SJSA1 (cell line): ENCODE results near the gene PIK3R3. TPM values are rescaled to one million over a fixed set of nuclear protein-coding genes. Genes with fewer than 3 reads are reported as not detected.

Source experiments
- DNase-seq, 2 experiments: peaks; one replicate each; pipeline ENCODE4 v3.0.0-alpha.2; 2015 to 2020; ENCODE audit warnings: low spot score in 2 of 2, low read depth in 1 of 2
- H3K27ac ChIP-seq: fragments of 250-450 bp; sonication (Bioruptor Pico); 2 replicates; pipeline ENCODE4 v1.5.1; 2020; ENCODE audit warnings: mild to moderate bottlenecking, moderate library complexity
- H3K27me3 ChIP-seq: fragments of 250-450 bp; sonication (Bioruptor Pico); replicated peaks from 2 replicates; pipeline ENCODE4 v1.5.1; 2020; ENCODE audit warnings: mild to moderate bottlenecking, moderate library complexity
- H3K36me3 ChIP-seq: fragments of 250-450 bp; sonication (Bioruptor Pico); 2 replicates; pipeline ENCODE4 v1.5.1; 2020; ENCODE audit warnings: mild to moderate bottlenecking
- H3K4me1 ChIP-seq: fragments of 250-450 bp; sonication (Bioruptor Pico); replicated peaks from 2 replicates; pipeline ENCODE4 v1.6.1; 2021; ENCODE audit warnings: mild to moderate bottlenecking
- H3K4me3 ChIP-seq: fragments of 250-450 bp; sonication (Bioruptor Pico); 2 replicates; pipeline ENCODE4 v1.5.1; 2020; ENCODE audit warnings: mild to moderate bottlenecking
- H3K9me3 ChIP-seq: fragments of 250-450 bp; sonication (Bioruptor Pico); replicated peaks from 2 replicates; pipeline ENCODE4 v1.5.1; 2020; ENCODE audit warnings: mild to moderate bottlenecking
- total RNA-seq: library from RNA; depleted of rRNA; stranded (reverse); fragments of >200 nt; shearing (Covaris generic); gene quantifications from 2 replicates; pipeline ENCODE4 v1.2.3, GENCODE V29; 2014; rRNA removed

Gene PIK3R3
- total RNA-seq, 1 experiment from 2014 or later: 15.2 TPM

GRCh38 chr1:46004492-46004891, 127.9 kb downstream of the PIK3R3 start:
- DNase-seq: no peak
- Histone ChIP-seq H3K4me1 (no peaks in the 10 kb centered on the region), H3K27ac (no peak overlapping the region), H3K27me3 (no peaks in the 10 kb centered on the region), H3K4me3 (no peak overlapping the region), H3K9me3 (0 out of 2 replicates have a peak, but pooled peaks cover 2% of the 10 kb centered on the region), H3K36me3 (peaks cover 52% of the 10 kb centered on the region)

GRCh38 chr1:46003315-46003714, 129.1 kb downstream of the PIK3R3 start:
- H3K4me3 ChIP-seq: no peak overlapping the region
- no peaks in the 10 kb centered on the region for H3K4me1 ChIP-seq
- DNase-seq: no peak
- H3K27me3 ChIP-seq: no peaks in the 10 kb centered on the region
- H3K27ac ChIP-seq: no peak overlapping the region
- peaks cover 46% of the 10 kb centered on the region for H3K36me3 ChIP-seq
- H3K9me3 ChIP-seq: 0 out of 2 replicates have a peak, but pooled peaks cover 2% of the 10 kb centered on the region

- Histone ChIP-seq H3K27me3 (no peaks in the 10 kb centered on the region), H3K4me3 (no peak overlapping the region), H3K9me3 (0 out of 2 replicates have a peak, but pooled peaks cover 2% of the 10 kb centered on the region), H3K4me1 (no peaks in the 10 kb centered on the region), H3K36me3 (peaks cover 41% of the 10 kb centered on the region), H3K27ac (no peak overlapping the region)
- no peak for DNase-seq
Measured at GRCh38 chr1:46002551-46003150, 129.8 kb downstream of the PIK3R3 start.

- 0 out of 2 replicates have a peak, but pooled peaks cover 2% of the 10 kb centered on the region for H3K9me3 ChIP-seq
Measured at GRCh38 chr1:46001081-46001785, 131.2 kb downstream of the PIK3R3 start.

GRCh38 chr1:45999507-45999906, 132.9 kb downstream of the PIK3R3 start:
- H3K4me1 ChIP-seq: peaks cover 11% of the 10 kb centered on the region
- DNase-seq: no peak
- H3K36me3 ChIP-seq: peaks cover 25% of the 10 kb centered on the region
- H3K27ac ChIP-seq: no peak overlapping the region
- H3K9me3 ChIP-seq: no peaks in the 10 kb centered on the region
- no peaks in the 10 kb centered on the region for H3K27me3 ChIP-seq
- no peak overlapping the region for H3K4me3 ChIP-seq

More at GRCh38 chr1:46001081-46001785, 131.2 kb downstream of the PIK3R3 start:
- Histone ChIP-seq H3K4me1 (no peaks in the 10 kb centered on the region), H3K4me3 (no peak overlapping the region), H3K36me3 (peaks cover 27% of the 10 kb centered on the region), H3K27ac (no peak overlapping the region), H3K27me3 (no peaks in the 10 kb centered on the region)
- DNase-seq: no peak

GRCh38 chr1:45998020-45998617, 134.3 kb downstream of the PIK3R3 start:
- no peaks in the 10 kb centered on the region for H3K27me3 ChIP-seq
- H3K27ac ChIP-seq: no peak overlapping the region
- no peak for DNase-seq
- no peak overlapping the region for H3K4me3 ChIP-seq
- peaks cover 25% of the 10 kb centered on the region for H3K36me3 ChIP-seq
- peaks cover 11% of the 10 kb centered on the region for H3K4me1 ChIP-seq
- no peaks in the 10 kb centered on the region for H3K9me3 ChIP-seq

- H3K27me3 ChIP-seq: no peaks in the 10 kb centered on the region
- peak; percentile 43 to 46 for DNase-seq
- no peak overlapping the region for H3K27ac ChIP-seq
- peaks cover 11% of the 10 kb centered on the region for H3K4me1 ChIP-seq
- H3K36me3 ChIP-seq: peaks cover 13% of the 10 kb centered on the region
- H3K9me3 ChIP-seq: no peaks in the 10 kb centered on the region
- H3K4me3 ChIP-seq: no peak overlapping the region
Measured at GRCh38 chr1:45995298-45995697, 137.1 kb downstream of the PIK3R3 start.

GRCh38 chr1:45994423-45994822, 138.0 kb downstream of the PIK3R3 start:
- DNase-seq: no peak
- Histone ChIP-seq H3K9me3 (no peaks in the 10 kb centered on the region), H3K36me3 (peaks cover 5% of the 10 kb centered on the region; the same call in 1 of the 2 replicates), H3K27ac (no peak overlapping the region), H3K4me1 (peaks cover 11% of the 10 kb centered on the region), H3K4me3 (no peak overlapping the region), H3K27me3 (no peaks in the 10 kb centered on the region)

Other genes with a start within 250 kb of the PIK3R3 start
- not detected in 2 replicates for gene TSPAN1, start 42.5 kb upstream of the PIK3R3 start, total RNA-seq
- gene P3R3URF, start 43.9 kb upstream of the PIK3R3 start, total RNA-seq: not detected in 2 replicates
- 106 and 109 TPM in 2 replicates for gene POMGNT1, start 65.8 kb upstream of the PIK3R3 start, total RNA-seq
- gene LURAP1, start 70.7 kb upstream of the PIK3R3 start, total RNA-seq: 0.41 and 1.2 TPM in 2 replicates
- gene RAD54L, start 115.1 kb upstream of the PIK3R3 start, total RNA-seq: 10.3 and 10.4 TPM in 2 replicates
- gene LRRC41, start 171.0 kb upstream of the PIK3R3 start, total RNA-seq: 62.7 and 94.1 TPM in 2 replicates
- 525 and 817 TPM in 2 replicates for gene UQCRH, start 171.1 kb upstream of the PIK3R3 start, total RNA-seq
- gene NSUN4, start 208.2 kb upstream of the PIK3R3 start, total RNA-seq: 14.0 and 14.9 TPM in 2 replicates